ENCODE measurements around the gene ALPK1.

- TF ChIP-seq CTCF (IDR thresholded peaks at IDR 0.05; ENCODE audit: low read depth, low read length, missing input control): no peak
- no peak for TF ChIP-seq REST (IDR thresholded peaks at IDR 0.05)
- TF ChIP-seq JUND (IDR thresholded peaks at IDR 0.05): no peak
- no peak for TF ChIP-seq GABPA (IDR thresholded peaks at IDR 0.05 in 1 of 2, conservative IDR thresholded peaks at IDR 0.05 in 1 of 2)
- no peak for TF ChIP-seq RAD21 (IDR thresholded peaks at IDR 0.05)
- TF ChIP-seq YY1 (IDR thresholded peaks at IDR 0.05): no peak
- TF ChIP-seq TAF1 (conservative IDR thresholded peaks at IDR 0.05): no peak
- TF ChIP-seq ZBTB33 (IDR thresholded peaks at IDR 0.05): no peak
Observed at GRCh38 chr4:112279882-112280315, 17.3 kb upstream of the ALPK1 start.
